Kidney (tissue), 14 donors: Measurements from ENCODE around the gene FARS2. TPM values are rescaled to one million over a fixed set of nuclear protein-coding genes. Genes with fewer than 3 reads are reported as not detected.

Experiments used
- DNase-seq, 5 donors: peaks; one replicate each; pipeline ENCODE4 v3.0.0-alpha.2; 2013 to 2020
- FAIRE-seq: peaks from 2 replicates; lab custom pipeline; 2012; peaks lifted over from hg19 to GRCh38; lab: Jason Lieb, UNC
- H3K27ac ChIP-seq, 2 donors: one replicate each; pipeline ENCODE4 v1.7.0; 2013; ENCODE audit warnings: low read depth in 2 of 2, low read length in 2 of 2, inconsistent platforms in 1 of 2
- H3K27me3 ChIP-seq: one replicate; pipeline ENCODE4 v1.7.1; 2013; ENCODE audit warnings: low read length, inconsistent platforms; ENCODE audit not compliant: control insufficient read depth, insufficient read depth
- H3K36me3 ChIP-seq, 3 donors: one replicate each; pipeline versions ENCODE4 v1.7.0 to v1.7.1; 2013; ENCODE audit warnings: low read length in 3 of 3, control low read depth in 1 of 3, inconsistent platforms in 1 of 3; ENCODE audit not compliant: insufficient read depth in 3 of 3, control insufficient read depth in 2 of 3
- H3K4me1 ChIP-seq, 3 donors: one replicate each; pipeline versions ENCODE4 v1.7.0 to v1.7.1; 2013; ENCODE audit warnings: low read length in 3 of 3, inconsistent platforms in 1 of 3, low read depth in 1 of 3; ENCODE audit not compliant: control insufficient read depth in 2 of 3, insufficient read depth in 2 of 3
- H3K4me3 ChIP-seq, 3 donors: one replicate each; pipeline versions ENCODE4 v1.7.0 to v1.8.1; 2013; ENCODE audit warnings: low read length in 3 of 3, control low read depth in 1 of 3, inconsistent platforms in 1 of 3
- H3K9ac ChIP-seq, 3 donors: one replicate each; pipeline versions ENCODE4 v1.7.0 to v1.7.1; 2013; ENCODE audit warnings: low read length in 3 of 3, control low read depth in 1 of 3, inconsistent platforms in 1 of 3
- H3K9me3 ChIP-seq, 3 donors: one replicate each; pipeline versions ENCODE4 v1.7.0 to v1.7.1; 2013; ENCODE audit warnings: low read length in 3 of 3, control low read depth in 1 of 3, inconsistent platforms in 1 of 3; ENCODE audit not compliant: control insufficient read depth in 2 of 3, insufficient read depth in 1 of 3
- CTCF ChIP-seq: IDR thresholded peaks from 3 replicates; pipeline ENCODE4 v1.5.1; 2012; ENCODE audit warnings: mild to moderate bottlenecking, moderate library complexity, borderline replicate concordance; ENCODE audit not compliant: insufficient read depth; ENCODE audit errors: extremely low read depth
- intact Hi-C: fragments of 100-400 bp; cut with DNase I; formaldehyde crosslinking; loops from one replicate; pipeline ENCODE4 v1.11.1; 2022
- polyA plus RNA-seq: library from polyadenylated mRNA; stranded (reverse); fragments of 350-450 nt; fragmentation: Illumina TruSeq; extraction: RNeasy Lipid Tissue Mini Kit (QIAGEN cat#74804); gene quantifications from one replicate; pipeline ENCODE4 v1.2.3, GENCODE V29; 2014; ENCODE audit warnings: low read depth, low replicate concordance; ENCODE audit not compliant: insufficient read depth
- total RNA-seq: library from RNA; stranded (reverse); fragmentation: NEBNext Ultra II Directional; extraction: Animal tissue kit (Norgen Biotek cat#: 25700); gene quantifications from one replicate; pipeline ENCODE4 v1.2.1, GENCODE V29; 2021
- donor health status: control.
- donor health status: control.
- donor health status: control.
- donor health status: control.
- donor health status: control.
- donor health status: DM: yes; HTN: yes; CAD: no.
- donor health status: Normal renal cell carcinoma (clear cell type).

The FARS2 gene
- total and polyA plus RNA-seq, 2 donors from 2014 or later = 22.1 to 24.8 TPM

- no peak overlapping the region for H3K27ac ChIP-seq
- TF ChIP-seq CTCF = no peak
- H3K36me3 ChIP-seq = no peaks in the 10 kb centered on the region
- H3K4me1 ChIP-seq = peaks cover 5 to 8% (median 5%) of the 10 kb centered on the region in 3 donors
- H3K27me3 ChIP-seq = no peaks in the 10 kb centered on the region
- peak in 3 of 5 donors; percentile 54 to 63 (median 59) for DNase-seq
- no peaks in the 10 kb centered on the region for H3K9me3 ChIP-seq
- no peak overlapping the region for H3K4me3 ChIP-seq
- no peak overlapping the region for H3K9ac ChIP-seq
- intact Hi-C loops = no loop called here
- no peak for FAIRE-seq
Observed at GRCh38 chr6:5302220-5302946, 41.1 kb downstream of the FARS2 start.

- Histone ChIP-seq H3K36me3 (no peaks in the 10 kb centered on the region), H3K27ac (no peak overlapping the region), H3K4me1 (peaks cover 5 to 8% (median 5%) of the 10 kb centered on the region in 3 donors), H3K9ac (no peak overlapping the region), H3K27me3 (no peaks in the 10 kb centered on the region), H3K4me3 (no peak overlapping the region), H3K9me3 (no peaks in the 10 kb centered on the region)
- intact Hi-C loops = no loop called here
- peak; percentile 67 for TF ChIP-seq CTCF
- FAIRE-seq = no peak
- peak in 4 of 5 donors; percentile 56 to 71 (median 58) for DNase-seq
Observed at GRCh38 chr6:5302995-5303622, 41.8 kb downstream of the FARS2 start.

GRCh38 chr6:5303682-5304081 is 42.4 kb downstream of the FARS2 start:
- no peak overlapping the region for H3K9ac ChIP-seq
- DNase-seq (no peak), FAIRE-seq (no peak)
- TF ChIP-seq CTCF = no peak
- no peaks in the 10 kb centered on the region for H3K27me3 ChIP-seq
- H3K4me3 ChIP-seq = no peak overlapping the region
- no peaks in the 10 kb centered on the region for H3K9me3 ChIP-seq
- H3K27ac ChIP-seq = no peak overlapping the region
- peaks cover 5 to 8% (median 5%) of the 10 kb centered on the region in 3 donors for H3K4me1 ChIP-seq
- intact Hi-C loops = no loop called here
- H3K36me3 ChIP-seq = no peaks in the 10 kb centered on the region
